Neural cell (in vitro differentiated cells): Measurements from ENCODE around the gene INPP5E. TPM values are rescaled to one million over a fixed set of nuclear protein-coding genes. Genes with fewer than 3 reads are reported as not detected.

Experiments used
- H2AFZ ChIP-seq: fragments of 200-600, 300-800 bp; sonication (generic), shearing (Covaris generic); 2 replicates; pipeline ENCODE4 v1.6.0; 2014; ENCODE audit warnings: low read depth, mild to moderate bottlenecking, antibody characterized with exemption, low read length, moderate library complexity
- H3F3A ChIP-seq: fragments of 200-600 bp; shearing (Covaris generic); 2 replicates; pipeline ENCODE4 v1.6.1; 2016; ENCODE audit warnings: mild to moderate bottlenecking, moderate library complexity, mixed read lengths, antibody characterized with exemption, low read length; ENCODE audit not compliant: insufficient read depth, poor library complexity, severe bottlenecking
- H3K27ac ChIP-seq: fragments of 200-600, 300-800 bp; sonication (generic), shearing (Covaris generic); 2 replicates; pipeline ENCODE4 v1.5.1; 2014; ENCODE audit warnings: mild to moderate bottlenecking, low read length, moderate library complexity
- H3K27me3 ChIP-seq: fragments of 300-800, 200-600 bp; sonication (generic), shearing (Covaris generic); 2 replicates; pipeline ENCODE4 v1.6.0; 2014; ENCODE audit warnings: mild to moderate bottlenecking, low read depth, low read length, moderate library complexity; ENCODE audit not compliant: insufficient read depth
- H3K36me3 ChIP-seq: fragments of 300-800, 200-600 bp; sonication (generic), shearing (Covaris generic); 2 replicates; pipeline ENCODE4 v1.5.1; 2014; ENCODE audit warnings: mild to moderate bottlenecking, antibody characterized with exemption, low read length, moderate library complexity; ENCODE audit not compliant: insufficient read depth
- H3K4me2 ChIP-seq: fragments of 300-800, 200-600 bp; sonication (generic), shearing (Covaris generic); 2 replicates; pipeline ENCODE4 v1.6.0; 2014; ENCODE audit warnings: mild to moderate bottlenecking, low read length
- H3K4me3 ChIP-seq: fragments of 300-800, 200-600 bp; sonication (generic), shearing (Covaris generic); 2 replicates; pipeline ENCODE4 v1.5.1; 2014; ENCODE audit warnings: mild to moderate bottlenecking, low read length, moderate library complexity
- H3K79me2 ChIP-seq: fragments of 200-600 bp; shearing (Covaris generic); replicated peaks from 2 replicates; pipeline ENCODE4 v1.6.0; 2014; ENCODE audit warnings: mild to moderate bottlenecking, low read length, moderate library complexity; ENCODE audit not compliant: insufficient read depth
- H3K9ac ChIP-seq: fragments of 300-800, 200-600 bp; sonication (generic), shearing (Covaris generic); 2 replicates; pipeline ENCODE4 v1.6.1; 2016; ENCODE audit warnings: mild to moderate bottlenecking, low read length, mixed read lengths
- H3K9me2 ChIP-seq: fragments of 200-600 bp; shearing (Covaris generic); 2 replicates; pipeline ENCODE4 v1.6.1; 2016; ENCODE audit warnings: mild to moderate bottlenecking, low read length, mixed read lengths; ENCODE audit not compliant: insufficient read depth
- H3K9me3 ChIP-seq: fragments of 200-600, 300-800 bp; sonication (generic), shearing (Covaris generic); 2 replicates; pipeline ENCODE4 v1.6.1; 2016; ENCODE audit warnings: mild to moderate bottlenecking, mixed run types, low read length, moderate library complexity, mixed read lengths
- H4K20me1 ChIP-seq: fragments of 200-600 bp; shearing (Covaris generic); 2 replicates; pipeline ENCODE4 v1.6.1; 2016; ENCODE audit warnings: mild to moderate bottlenecking, mixed run types; ENCODE audit not compliant: insufficient read depth
- CTCF ChIP-seq: fragments of 450-650 bp; IDR thresholded peaks from 2 replicates; pipeline ENCODE4 v1.5.1; 2014; ENCODE audit warnings: antibody characterized with exemption, mild to moderate bottlenecking, moderate library complexity; ENCODE audit not compliant: poor library complexity, severe bottlenecking
- EP300 ChIP-seq: fragments of 450-650 bp; conservative IDR thresholded peaks from 2 replicates; pipeline ENCODE4 v1.6.1; 2014; ENCODE audit warnings: antibody characterized with exemption, mild to moderate bottlenecking, moderate library complexity; ENCODE audit not compliant: poor library complexity, severe bottlenecking
- EZH2 ChIP-seq: fragments of 200-600, 300-800 bp; shearing (Covaris generic), sonication (generic); IDR thresholded peaks from 2 replicates; pipeline ENCODE4 v1.6.1; 2014; ENCODE audit warnings: antibody characterized with exemption, low read length, borderline replicate concordance, mild to moderate bottlenecking; ENCODE audit not compliant: insufficient read depth, poor library complexity, severe bottlenecking
- MXI1 ChIP-seq: fragments of 450-650 bp; conservative IDR thresholded peaks from 2 replicates; pipeline ENCODE4 v1.6.1; 2014; ENCODE audit warnings: antibody characterized with exemption, mild to moderate bottlenecking; ENCODE audit not compliant: poor library complexity, severe bottlenecking
- POLR2AphosphoS5 ChIP-seq: IDR thresholded peaks from 2 replicates; pipeline ENCODE4 v1.6.1; 2012
- RAD21 ChIP-seq: fragments of 450-650 bp; conservative IDR thresholded peaks from 2 replicates; pipeline ENCODE4 v1.6.1; 2014; ENCODE audit warnings: antibody characterized with exemption, mild to moderate bottlenecking, moderate library complexity
- REST ChIP-seq: IDR thresholded peaks from 2 replicates; pipeline ENCODE4 v1.6.1; 2012; ENCODE audit warnings: borderline replicate concordance
- SMC3 ChIP-seq: fragments of 450-650 bp; conservative IDR thresholded peaks from 2 replicates; pipeline ENCODE4 v1.6.1; 2014; ENCODE audit warnings: antibody characterized with exemption, mild to moderate bottlenecking, moderate library complexity; ENCODE audit not compliant: poor library complexity
- TAF1 ChIP-seq: IDR thresholded peaks from 2 replicates; pipeline ENCODE4 v1.6.1; 2012; ENCODE audit warnings: low read depth
- polyA plus RNA-seq: library from polyadenylated mRNA; depleted of rRNA; stranded (reverse); fragments of >200 nt; gene quantifications from 2 replicates; pipeline ENCODE4 v1.2.3, GENCODE V29; 2014

The INPP5E gene
- polyA plus RNA-seq, 1 donor from 2014 or later: 17.9 TPM

GRCh38 chr9:136442265-136442664 is 2.6 kb upstream of the INPP5E start:
- H3K79me2 ChIP-seq: peaks cover 18% of the 10 kb centered on the region
- TF ChIP-seq EZH2 (no peak), POLR2AphosphoS5 (no peak), MXI1 (no peak), SMC3 (no peak), TAF1 (no peak), CTCF (no peak), RAD21 (no peak), EP300 (no peak), REST (no peak)
- no peaks in the 10 kb centered on the region for H3K27me3 ChIP-seq
- peaks cover 6% of the 10 kb centered on the region for H3K36me3 ChIP-seq
- no peak overlapping the region for H3K9ac ChIP-seq
- no peak overlapping the region for H3K27ac ChIP-seq
- no peaks in the 10 kb centered on the region for H4K20me1 ChIP-seq
- no peak overlapping the region for H3K4me3 ChIP-seq
- H3K4me2 ChIP-seq: no peak overlapping the region
- no peak overlapping the region for H2AFZ ChIP-seq
- no peaks in the 10 kb centered on the region for H3F3A ChIP-seq
- H3K9me2 ChIP-seq: no peaks in the 10 kb centered on the region
- H3K9me3 ChIP-seq: no peaks in the 10 kb centered on the region

- H3K4me3 ChIP-seq: no peak overlapping the region
- H3K27ac ChIP-seq: no peak overlapping the region
- peaks cover 6% of the 10 kb centered on the region for H3K36me3 ChIP-seq
- H3K9me2 ChIP-seq: no peaks in the 10 kb centered on the region
- no peak overlapping the region for H3K4me2 ChIP-seq
- H3K9me3 ChIP-seq: no peaks in the 10 kb centered on the region
- H3K79me2 ChIP-seq: peaks cover 23% of the 10 kb centered on the region
- H2AFZ ChIP-seq: no peak overlapping the region
- no peaks in the 10 kb centered on the region for H3F3A ChIP-seq
- no peaks in the 10 kb centered on the region for H3K27me3 ChIP-seq
- H4K20me1 ChIP-seq: no peaks in the 10 kb centered on the region
- H3K9ac ChIP-seq: no peak overlapping the region
- TF ChIP-seq REST: no peak
- TF ChIP-seq POLR2AphosphoS5: no peak
- TF ChIP-seq EZH2: no peak
- TF ChIP-seq TAF1: no peak
- TF ChIP-seq RAD21: no peak
- TF ChIP-seq EP300: no peak
- TF ChIP-seq MXI1: no peak
- TF ChIP-seq SMC3: no peak
- no peak for TF ChIP-seq CTCF
Measured at GRCh38 chr9:136441681-136442245, 2.1 kb upstream of the INPP5E start.
